Measurements from ENCODE around the gene FECH.
"Not testable (repeated sequence)": the region's sequence is repeated elsewhere in the genome, so short reads cannot be mapped to it uniquely, and the experiment has no call there.

FECH gene

GRCh38 chr18:57586251-57587049 lies at the start of gene FECH:
Gene FECH, minus strand, starts transcription at chr18:57586702. Its CDS starts 82 bp downstream, at chr18:57586620.
- peak; percentile 79 for DNase-seq

GRCh38 chr18:57635003-57635822 lies 48.7 kb upstream of the FECH start:
- no peak for DNase-seq

GRCh38 chr18:57631697-57632096 lies 45.2 kb upstream of the FECH start:
- DNase-seq: no peak

GRCh38 chr18:57630754-57631595 lies 44.5 kb upstream of the FECH start:
- DNase-seq: no peak

- DNase-seq: peak; percentile 98
These were observed 43.7 kb upstream of the FECH start for GRCh38 chr18:57630002-57630753.

- DNase-seq: no peak
These were observed 42.9 kb upstream of the FECH start for GRCh38 chr18:57629422-57629821.

GRCh38 chr18:57627488-57627887 lies 41.0 kb upstream of the FECH start:
- no peak for DNase-seq

DNA sequence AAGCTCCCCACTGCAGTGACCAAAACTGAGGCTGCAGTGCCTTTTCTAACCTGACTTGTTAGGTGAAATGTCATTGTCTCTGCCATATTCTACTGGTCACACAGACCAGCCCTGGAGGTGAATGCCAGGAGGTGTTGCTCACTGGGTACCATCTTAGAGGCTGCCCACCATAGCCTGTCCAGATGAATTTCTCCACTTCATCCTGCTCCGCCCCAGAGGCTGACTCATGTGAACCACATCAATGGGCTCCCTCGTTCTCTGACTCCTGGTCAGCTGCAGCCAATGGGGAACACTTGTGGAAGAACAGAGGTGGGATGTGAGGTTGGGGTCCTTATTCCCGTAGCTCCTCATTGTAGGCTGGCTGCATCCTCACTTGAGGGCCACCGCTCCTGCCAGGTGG lies 38.5 kb upstream of the FECH start:
- DNase-seq: no peak

GRCh38 chr18:57621246-57621604 lies 34.7 kb upstream of the FECH start:
- no peak for DNase-seq

- DNase-seq: no peak
These were observed 33.4 kb upstream of the FECH start for GRCh38 chr18:57619876-57620275.

DNA sequence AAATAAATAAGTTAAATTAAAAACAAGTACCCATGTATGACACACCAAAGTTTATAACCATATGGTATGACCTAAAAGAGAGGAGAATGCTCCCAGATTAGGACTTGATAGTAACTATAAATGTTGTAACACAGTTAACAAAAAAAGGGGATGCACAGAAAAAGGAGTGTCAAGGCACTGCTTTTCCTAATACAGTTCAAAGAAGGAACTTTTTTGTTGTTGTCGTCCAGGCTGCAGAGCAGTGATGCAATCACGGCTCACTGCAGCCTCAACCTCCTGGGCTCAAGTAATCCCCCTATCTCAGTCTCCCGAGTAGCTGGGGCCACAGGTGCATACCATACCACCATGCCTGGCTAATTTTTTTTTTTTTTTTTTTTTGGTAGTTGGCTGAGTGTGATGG lies 32.4 kb upstream of the FECH start:
- DNase-seq: no peak

GRCh38 chr18:57603871-57604270 lies 17.4 kb upstream of the FECH start:
- no peak for DNase-seq

DNA sequence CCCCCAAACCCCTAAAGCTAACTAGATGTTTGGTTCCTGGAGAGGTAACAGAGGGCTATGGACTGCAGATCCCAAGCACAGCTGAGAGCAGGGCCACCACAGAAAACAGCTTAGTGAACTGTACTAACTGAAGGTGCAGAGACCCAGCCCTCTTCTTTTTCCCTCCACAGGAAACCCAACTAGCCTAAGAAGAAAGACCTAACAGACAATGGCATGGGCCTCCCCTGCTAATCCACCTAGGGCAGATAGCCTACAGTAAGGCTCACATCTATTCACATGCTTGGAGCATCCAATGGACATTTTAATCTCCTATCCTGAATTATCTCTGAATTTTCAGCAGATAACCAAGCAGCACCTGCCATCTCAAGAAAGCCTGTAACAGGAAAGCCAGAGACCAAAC lies 8.8 kb upstream of the FECH start:
- no peak for DNase-seq

GRCh38 chr18:57592716-57593115 lies 6.2 kb upstream of the FECH start:
- DNase-seq: not testable (repeated sequence)

DNA sequence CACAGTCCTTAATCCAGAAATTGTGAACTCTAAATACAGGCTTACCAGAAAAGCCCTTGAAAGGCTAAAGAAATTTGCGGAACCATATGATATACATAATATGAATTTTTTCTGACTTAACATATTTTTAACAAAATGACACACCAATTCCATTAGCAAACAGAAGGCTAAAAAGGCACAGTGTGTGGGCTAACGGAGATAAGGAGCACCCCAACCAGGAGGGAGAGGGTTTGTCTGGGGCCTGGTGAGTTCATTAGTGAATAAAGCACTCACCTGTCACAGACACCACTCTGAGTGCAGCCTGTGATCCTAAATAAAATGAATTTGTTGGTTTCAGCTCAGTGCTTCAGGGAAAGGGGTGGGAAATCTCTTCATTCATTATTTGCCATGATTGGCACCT lies 2.7 kb upstream of the FECH start:
- DNase-seq: no peak

DNA sequence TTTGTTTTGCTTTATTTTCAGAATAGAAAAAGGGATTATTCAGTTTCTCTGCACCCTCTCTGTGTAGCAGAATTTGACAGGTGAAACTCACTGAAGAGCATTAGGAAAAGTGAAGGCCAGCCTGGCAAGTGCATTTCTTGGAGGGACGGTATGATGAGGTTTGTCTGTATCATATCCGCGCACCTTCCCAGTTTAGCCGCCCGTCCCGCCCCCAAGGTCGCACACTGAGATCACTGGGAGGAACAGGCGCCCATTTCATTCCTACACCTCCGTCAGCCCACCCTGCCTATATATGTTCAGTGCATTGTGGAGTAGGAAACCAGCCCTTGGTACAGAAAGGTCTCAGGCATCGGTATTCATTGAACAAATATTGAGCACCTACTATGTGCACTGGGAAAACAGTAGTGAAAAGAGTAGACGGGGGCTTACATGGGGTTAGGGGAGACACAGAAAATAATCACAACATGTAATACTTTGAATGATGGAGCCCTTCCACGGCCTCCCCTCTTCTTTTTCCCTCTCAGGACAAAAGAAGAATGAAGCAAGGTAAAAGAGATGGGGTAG lies 678 bp upstream of the FECH start:
- no peak for DNase-seq

DNA sequence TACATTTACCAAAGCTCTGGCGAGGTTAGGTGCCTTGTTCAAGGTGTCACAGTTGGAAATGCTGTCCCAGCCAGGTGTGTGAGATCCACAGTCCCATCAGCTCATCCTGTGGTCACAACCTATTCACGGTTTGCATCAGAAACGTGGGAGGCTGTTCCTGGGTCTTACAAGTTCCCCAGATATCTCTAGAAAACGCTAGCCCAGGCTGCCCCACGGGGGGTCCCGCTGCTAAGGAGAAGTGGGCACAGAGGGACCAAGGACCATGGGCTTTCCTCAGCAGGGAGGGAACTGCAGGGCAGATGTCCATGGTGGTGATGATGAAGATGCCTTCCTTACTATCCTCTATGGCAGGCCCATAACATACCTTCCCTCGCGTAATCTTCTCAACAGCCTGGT lies 649 bp downstream of the FECH start:
- no peak for DNase-seq

- peak; percentile 73 for DNase-seq
These were observed 1.1 kb downstream of the FECH start for GRCh38 chr18:57585421-57585820.

DNA sequence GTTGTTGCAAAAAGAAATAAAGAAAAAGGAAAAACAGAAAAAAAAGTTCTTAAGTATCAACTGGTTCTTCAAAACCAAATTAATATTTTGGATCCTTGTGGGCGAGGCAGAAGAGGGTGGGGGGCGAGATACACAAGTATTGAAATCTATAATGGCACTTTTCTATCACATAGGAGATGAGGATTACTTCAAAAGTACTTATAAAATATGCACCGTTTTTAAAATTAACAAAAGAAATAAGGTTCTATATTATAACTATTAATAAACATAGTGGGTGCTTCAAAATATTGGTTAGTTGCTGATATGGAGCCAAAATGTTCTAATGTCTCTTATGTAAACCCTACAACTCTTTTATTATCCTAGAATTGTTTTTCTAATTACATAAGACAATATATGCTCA lies 2.1 kb downstream of the FECH start:
- DNase-seq: no peak

GRCh38 chr18:57583297-57583835 lies 3.1 kb downstream of the FECH start:
- DNase-seq: no peak

GRCh38 chr18:57581301-57581934 lies 5.1 kb downstream of the FECH start:
- DNase-seq: no peak

Measured in eye (tissue), 1 donor.